GM18873 (cell line): ENCODE data around the gene NR2C1.
"Not testable (repeated sequence)": the region's sequence is repeated elsewhere in the genome, so short reads cannot be mapped to it uniquely, and the experiment has no call there.

Source experiments
- ATAC-seq: cut with Tn5 transposase; IDR thresholded peaks from one replicate; pipeline ENCODE4 v1.9.1; 2021; ENCODE audit warnings: mild to moderate bottlenecking, moderate library complexity, moderate number of reproducible peaks; ENCODE audit not compliant: unreplicated experiment, low FRiP score

NR2C1 gene

DNA sequence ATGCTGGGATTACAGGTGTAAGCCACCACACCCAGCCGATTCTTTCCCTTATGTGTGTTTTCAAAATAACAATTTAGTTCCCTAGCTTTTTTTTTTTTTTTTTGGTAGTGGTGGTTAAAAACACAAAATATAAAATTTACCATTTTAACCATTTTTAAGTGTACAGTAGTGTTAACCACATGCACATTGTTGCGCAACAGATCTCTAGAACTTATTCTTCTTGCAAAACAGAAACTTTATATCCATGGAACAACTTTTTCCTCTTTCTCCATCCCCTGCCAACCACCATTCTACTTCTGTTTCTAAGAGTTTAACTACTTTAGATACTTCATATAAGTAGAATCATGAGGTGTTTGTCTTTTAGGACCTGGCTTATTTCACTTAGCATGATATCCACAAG is 68.8 kb downstream of the NR2C1 start:
- ATAC-seq, result no peak

DNA sequence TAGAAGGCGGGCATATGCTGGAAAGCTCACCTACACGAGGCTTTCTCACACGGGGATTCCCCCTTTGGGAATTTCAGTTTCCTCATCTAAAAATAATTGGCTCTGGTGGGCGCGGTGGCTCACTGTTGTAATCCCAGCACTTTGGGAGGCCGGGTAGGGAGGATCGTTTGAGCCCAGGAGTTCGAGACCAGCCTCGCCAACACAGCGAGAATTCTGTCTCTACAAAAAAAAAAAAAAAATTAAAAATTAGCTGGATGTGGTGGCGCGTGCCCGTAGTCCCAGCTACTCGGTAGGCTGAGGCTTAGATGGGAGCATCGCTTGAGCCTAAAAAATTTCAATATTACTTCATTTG is 69.5 kb downstream of the NR2C1 start:
- no peak for ATAC-seq

DNA sequence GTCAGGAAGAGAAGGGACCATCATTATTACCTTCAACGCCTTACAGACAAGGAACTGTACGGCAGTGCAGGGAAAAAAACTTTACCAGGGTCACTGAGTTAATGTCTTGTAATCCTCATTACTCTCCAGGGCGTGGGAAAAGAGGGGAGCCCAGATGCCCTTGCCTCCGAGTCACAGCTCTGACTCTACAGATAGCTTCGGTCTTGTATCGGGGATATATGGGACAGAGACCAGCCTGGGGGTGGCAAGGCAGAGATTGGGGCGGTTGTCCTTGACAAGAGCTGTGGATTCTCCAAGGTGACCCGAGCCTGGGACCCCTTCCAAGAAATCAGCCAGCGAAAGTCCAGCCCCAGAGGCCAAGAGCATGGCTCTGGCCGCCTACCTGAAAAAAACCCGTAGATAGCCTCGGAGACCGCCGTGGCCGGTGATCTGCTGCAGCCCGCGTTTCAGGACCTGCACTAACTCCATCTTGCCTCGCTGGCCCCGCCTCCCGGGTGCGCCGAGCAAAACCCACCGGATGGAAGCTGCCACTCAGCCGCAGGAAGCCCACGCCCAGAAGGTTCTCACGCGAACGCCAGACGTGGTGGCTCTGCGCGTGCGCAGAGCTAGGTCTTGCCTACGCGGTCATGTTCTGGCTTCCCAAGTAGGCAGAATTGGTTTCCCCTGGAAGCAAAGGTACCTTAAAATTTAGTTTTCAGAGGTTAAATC is 70.1 kb downstream of the NR2C1 start, which contains the start of gene NDUFA12:
NDUFA12 (minus strand) TSS at position 485 of the 708 bp plus-strand sequence; CDS start at position 468, 17 bp downstream.
- ATAC-seq, result peak; percentile 98

DNA sequence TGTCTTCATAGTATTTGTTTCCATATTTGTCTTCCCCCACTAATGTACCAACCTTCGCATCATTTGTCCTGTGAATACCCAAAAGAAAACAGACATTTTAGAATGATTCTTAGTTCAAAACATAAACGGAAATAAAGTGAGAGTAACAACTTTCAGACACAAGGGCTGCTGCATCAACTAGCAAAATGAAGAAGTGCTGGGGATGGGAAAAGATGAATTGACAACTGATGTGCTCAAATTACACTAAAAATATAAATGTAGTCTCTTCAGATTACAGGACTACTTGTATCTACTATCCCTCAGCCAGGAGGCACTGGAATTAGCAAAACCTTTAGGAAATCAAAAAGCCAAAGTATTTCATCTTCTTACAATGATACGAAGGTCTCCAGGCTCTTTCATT is 70.7 kb downstream of the NR2C1 start:
- no peak for ATAC-seq

DNA sequence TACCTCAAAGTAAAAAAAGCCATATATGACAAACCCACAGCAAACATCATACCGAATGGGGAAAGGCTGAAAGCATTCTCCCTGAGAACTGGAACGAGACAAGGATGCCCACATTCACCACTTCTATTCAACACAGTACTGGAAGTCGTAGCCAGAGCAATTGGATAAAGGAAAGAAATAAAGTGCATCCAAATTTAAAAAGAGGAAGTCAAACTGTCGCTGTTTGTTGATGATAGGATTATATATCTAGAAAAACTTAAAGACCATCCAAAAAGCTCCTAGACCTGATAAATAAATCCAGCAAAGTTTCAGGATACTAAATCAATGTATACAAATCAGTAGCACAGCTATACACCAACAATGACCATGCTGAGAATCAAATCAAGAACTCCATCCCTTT is 75.1 kb downstream of the NR2C1 start:
- no peak for ATAC-seq

DNA sequence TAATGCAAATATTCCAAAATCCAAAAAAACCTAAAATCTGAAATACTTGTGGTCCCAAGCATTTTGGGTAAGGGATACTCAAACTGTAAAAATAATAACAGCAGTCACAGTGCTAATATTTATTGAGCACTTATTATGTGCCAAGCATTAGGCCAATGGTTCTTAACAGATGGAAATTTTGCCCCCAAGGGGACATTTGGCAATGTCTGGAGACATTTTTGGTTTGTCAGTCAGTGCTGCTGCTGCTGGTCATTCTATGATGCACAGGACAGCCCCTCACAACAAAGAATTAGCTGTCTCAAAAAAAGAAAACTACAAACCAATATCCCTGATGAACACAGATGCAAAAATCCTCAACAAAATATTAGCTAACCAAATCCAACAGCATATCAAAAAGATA is 75.7 kb downstream of the NR2C1 start:
- ATAC-seq, result no peak

DNA sequence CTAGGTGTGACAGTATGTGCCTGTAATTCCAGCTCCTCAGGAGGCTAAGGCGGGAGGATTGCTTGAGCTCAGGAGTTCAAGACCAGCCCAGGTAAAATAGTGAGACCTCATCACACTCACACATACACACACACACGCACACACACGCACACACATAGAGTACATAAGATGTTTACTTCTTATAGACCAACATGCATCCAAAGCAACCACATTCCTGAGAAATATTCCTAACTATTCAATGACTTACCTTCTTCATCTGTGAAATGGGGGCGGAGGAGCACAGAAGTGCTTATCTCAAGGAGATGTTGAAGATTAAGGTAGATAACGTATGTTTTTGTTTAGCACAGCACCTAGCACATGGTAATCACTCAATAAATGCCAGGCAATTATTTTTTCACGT is 76.4 kb downstream of the NR2C1 start:
- ATAC-seq, result no peak

DNA sequence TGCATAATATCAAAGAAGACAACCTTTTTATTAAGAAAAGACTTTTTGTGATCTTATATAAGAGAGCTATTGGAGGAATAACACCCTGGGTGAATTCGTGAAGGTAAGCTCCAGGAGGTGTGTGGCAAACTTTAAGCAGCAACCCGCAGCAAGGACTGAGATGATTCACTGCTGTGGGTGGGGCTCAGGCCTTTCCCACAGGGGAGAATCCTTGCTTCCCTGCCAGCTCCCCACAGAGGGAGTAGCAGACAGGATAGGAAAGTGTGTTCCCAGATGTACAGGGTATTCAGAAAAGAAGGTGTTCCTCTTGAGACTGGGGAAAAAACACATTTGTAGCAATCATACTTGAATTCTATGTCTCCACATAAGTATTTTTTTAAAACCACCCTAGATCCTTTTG is 79.1 kb downstream of the NR2C1 start:
- ATAC-seq, result no peak

DNA sequence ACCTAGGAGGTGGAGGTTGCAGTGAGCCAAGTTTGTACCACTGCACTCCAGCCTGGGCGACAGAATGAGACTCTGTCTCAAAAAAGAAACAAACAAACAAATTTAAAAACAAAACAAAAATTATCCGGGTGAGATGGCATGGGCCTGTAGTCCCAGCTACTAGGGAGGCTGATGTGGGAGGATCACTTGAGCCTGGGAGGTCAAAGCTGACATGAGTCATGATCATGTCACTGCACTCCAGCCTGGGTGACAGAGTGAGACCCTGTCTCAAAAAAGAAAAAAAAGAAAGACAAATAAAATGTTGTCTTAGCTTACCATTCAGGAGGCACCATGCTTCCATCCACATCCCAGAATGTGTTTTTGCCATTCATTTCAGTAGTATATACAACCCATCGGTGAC is 79.6 kb downstream of the NR2C1 start:
- not testable (repeated sequence) for ATAC-seq

DNA sequence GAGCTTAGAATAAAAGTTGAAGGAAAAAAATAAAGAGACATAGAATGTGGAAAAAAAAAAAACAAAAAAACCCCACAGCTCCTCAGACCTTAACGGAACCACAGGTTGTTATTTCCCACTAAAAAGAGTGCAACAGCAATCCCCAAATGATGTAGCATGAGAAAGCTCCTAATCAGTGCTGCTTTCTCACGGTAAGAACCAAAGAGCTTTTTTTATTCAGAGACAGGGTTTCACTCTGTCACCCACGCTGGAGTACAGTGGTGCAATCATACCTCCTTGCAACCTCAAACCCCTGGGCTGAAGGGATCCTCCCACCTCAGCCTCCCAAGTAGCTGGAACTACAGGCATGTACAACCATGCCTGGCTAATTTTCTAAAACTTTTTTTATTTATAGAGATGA is 83.2 kb downstream of the NR2C1 start:
- no peak for ATAC-seq

DNA sequence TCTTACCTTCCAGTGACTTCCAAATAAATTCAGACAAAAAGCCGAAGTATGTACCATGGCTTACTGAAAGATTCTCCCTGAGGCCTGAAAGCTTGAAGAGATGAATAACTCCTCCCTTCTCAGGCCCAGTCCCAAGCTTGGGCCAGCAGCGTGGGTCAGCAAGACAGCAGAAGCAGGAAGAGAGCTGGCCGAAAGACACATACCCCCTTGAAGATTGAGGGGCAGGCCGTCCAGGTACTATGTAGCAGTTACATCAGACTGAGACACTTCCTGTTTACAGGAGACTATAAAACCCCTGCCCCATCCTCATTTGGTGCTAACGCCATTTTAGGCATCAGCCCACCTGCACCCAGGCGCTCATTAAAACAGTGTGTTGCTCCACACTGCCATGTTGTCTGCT is 84.9 kb downstream of the NR2C1 start:
- ATAC-seq, result no peak

DNA sequence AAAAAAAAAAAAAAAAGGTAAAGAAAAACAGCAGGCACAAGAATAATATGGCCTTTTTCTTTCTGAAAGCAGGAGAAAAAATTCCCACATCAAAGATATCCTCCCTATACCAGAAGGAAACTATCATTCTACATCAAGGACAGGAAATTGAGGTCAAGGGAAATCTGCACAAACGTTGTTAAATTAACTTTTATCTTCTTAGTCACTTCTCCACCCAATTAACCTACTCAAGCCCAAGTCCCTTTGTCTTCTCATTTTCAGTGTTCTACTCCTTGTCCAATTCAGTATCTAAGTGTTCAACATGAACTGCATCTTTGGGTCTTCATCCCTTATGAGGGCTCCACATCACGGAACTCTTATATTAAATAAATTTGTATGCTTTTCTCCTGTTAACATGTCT is 85.6 kb downstream of the NR2C1 start:
- ATAC-seq, result no peak

DNA sequence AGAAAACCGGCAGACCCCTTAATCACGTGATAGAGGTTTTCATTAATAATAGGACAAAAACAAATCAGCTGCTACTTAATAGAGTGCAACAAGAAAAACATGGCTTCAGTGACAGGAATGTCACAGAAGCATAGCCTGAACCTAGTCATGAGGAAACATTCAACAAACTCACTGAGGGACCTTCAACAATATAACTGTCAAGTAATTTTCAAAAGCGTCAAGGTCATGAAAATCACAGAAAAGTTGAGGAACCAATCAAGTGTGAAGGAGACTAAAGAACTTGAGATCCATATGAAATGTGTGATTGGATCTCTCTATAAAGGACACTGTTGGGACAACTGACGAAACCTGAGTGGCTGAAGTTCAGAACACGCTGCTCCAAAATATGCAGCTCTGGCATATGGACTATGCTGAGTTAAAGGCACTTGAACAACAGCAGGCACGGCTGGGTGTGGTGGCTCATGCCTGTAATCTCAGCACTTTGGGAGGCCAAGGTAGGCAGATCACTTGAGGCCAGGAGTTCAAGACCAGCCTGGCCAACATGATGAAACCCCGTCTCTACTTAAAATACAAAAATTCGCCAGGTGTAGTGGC is 86.2 kb downstream of the NR2C1 start:
- ATAC-seq, result no peak

DNA sequence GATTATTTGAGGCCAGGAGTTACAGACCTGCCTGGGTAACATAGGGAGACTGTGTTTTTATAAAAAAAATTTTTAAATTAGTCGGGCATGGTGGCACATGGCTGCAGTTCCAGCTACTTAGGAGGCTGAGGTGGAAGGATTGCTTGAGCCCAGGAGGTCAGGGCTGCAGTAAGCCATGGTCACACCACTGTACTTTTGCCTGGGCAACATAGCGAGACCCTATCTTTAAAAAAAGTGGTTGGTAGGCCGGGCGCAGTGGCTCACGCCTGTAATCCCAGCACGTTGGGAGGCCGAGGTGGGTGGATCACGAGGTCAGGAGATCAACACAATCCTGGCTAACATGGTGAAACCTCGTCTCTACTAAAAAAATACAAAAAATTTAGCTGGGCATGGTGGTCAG is 88.3 kb downstream of the NR2C1 start:
- not testable (repeated sequence) for ATAC-seq

DNA sequence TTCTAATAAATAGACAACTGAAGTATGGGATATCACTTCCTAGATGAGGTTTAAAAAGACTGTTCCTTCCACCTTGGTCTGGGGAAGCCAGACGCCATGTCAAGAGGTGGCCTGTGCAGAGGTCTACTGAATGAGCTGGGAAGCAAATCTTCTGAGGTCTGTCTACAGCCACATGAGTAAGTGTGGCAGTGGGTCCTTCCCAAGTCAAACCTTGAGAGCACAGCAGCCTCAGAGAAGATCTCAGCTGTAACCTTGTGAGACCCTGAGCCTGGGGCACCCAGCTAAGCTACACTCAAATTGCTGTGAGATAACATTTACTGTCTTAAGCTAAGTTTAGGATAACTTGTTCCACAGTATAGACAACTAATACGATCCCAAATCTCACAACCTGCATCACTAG is 90.1 kb downstream of the NR2C1 start:
- ATAC-seq, result no peak

DNA sequence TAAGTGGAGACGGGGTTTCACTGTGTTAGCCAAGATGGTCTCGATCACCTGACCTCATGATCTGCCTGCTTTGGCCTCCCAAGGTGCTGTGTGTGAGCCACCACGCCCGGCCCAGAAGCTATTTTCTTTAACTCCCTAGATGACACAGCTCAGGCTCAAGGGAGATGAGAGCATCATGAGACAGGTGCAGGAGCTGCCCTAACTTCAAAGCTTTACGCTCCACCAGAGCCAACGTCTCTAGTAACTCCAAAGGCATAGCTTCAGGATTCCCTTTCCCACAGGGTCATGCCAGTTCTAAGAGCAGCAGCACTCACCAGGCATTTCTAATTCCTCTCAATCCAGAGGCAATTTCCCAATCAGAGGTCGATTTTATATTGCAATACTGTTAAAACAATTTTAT is 91.0 kb downstream of the NR2C1 start:
- ATAC-seq, result no peak

DNA sequence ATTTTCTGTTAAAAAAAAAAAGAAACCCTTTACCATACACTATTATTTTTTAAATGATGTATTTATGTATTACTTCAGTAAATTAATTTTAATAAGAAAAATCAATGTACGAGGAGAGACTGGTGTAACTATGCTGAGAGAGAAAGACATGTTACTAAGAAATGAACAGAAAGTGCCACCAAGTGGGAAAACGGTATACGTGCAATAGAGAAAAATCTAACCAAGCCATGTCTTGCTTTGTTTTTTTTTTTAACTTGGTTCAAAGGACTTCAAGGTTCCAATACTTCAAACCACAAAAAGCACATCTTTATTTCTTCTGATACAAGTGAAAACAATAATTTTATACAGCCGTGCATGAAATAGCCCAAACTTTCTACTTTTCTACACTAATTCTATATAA is 92.8 kb downstream of the NR2C1 start:
- no peak for ATAC-seq

DNA sequence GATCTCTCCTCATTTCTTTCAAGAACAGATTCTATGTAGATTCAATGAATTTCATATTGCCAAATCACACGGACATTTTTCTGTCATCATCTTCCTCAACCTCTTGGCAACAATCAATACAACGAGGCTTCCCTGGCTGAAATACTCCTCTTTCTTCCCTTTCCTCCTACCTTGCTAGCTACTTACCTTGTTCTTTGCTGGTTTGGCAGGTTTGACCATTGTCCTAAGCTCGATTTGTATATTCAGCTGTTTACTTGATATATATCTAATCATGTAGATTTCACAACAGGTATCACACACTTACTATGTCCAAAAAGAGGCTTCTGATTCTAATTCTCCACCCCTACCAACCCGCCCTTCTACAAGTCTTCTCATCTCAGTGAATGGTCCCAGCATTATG is 93.5 kb downstream of the NR2C1 start:
- no peak for ATAC-seq

DNA sequence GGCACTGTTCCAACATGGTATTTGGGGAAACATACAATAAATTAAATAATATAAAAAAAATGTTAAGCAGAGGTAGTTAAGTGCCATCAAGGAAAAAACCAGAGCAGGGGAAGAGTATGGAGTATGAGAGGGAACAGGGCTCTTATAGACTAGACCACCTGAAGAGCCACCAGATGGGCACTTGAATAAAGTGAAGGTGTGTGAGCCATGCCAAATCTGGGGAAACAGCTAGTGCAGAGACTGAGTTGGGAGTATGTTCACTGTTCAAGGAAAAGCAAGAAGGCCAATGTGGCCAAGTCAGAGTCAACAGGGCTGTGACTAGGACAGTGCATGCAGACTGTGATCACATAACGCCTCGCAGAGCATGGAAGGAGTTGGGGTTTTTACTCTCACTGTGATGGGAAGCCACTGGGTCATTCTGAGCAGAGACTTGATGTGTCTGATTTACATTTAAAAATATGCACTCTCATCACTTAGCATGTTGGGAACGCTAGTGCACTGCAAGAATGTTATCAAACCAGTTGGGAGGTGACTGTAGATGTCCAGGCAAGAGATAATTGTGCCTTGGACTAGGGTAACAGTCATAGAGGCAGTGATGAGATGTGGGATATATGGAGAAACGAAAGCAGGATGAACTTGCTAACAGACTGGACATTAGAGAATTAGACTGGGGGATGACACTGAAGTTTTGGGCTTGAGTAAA is 95.5 kb downstream of the NR2C1 start:
- ATAC-seq, result no peak

DNA sequence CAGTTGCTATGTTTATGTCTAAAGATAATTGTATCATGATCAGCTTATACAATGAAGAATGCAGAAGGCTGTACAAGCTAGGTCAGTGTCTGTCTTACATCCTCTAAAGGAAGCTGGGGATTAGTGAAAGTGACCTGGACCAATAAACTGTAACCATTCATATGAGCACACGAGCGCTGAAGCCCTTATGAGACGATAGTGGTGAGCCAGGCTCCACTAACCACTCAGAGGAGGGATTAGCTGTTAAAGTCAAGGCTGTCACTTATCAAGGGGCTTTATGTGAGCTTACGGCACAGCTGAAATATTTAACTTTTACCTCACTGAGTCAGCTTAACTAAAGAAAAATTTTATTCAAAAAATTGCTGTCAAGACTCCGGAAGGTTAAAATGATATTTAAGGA is 100.2 kb downstream of the NR2C1 start:
- ATAC-seq, result no peak

DNA sequence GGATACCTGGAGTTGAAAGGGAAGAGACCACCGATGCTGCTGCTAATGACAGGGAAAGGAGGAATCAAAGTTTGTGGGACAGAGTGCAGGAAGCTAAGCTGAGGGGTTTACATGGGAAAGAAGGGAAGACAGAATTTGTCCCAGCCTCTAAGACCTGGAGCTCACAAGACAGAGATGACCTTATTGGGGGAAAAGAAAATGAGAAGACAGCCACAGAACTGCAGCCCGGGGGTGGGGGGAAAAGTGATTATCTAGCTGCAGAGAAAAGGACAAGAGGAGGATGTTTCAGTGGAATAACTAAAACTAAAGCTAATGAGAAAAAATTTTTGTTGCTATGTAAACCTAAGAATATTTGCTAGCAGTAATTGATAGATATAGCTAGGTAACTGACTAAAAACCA is 100.6 kb downstream of the NR2C1 start:
- ATAC-seq, result no peak

DNA sequence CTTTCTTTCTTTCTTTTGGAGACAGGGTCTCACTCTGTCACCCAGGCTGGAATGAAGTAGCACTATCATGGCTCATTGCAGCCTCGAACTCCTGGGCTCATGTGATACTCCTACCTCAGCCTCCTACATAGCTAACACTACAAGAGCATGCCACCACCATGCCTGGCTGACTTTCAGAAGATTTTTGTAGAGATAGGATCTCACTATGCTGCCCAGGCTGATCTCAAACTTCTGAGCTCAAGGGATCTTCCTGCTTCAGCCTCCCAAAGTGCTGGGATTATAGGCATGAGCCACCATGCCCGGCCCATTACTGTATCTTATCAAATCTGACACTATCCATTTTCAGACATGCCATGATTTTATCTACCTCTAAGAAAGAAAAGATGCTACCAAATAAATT is 101.5 kb downstream of the NR2C1 start:
- ATAC-seq, result no peak
